ENCODE measurements around the gene MTM1. TPM values are rescaled to one million over a fixed set of nuclear protein-coding genes. Genes with fewer than 3 reads are reported as not detected.

The MTM1 gene
- total and polyA plus RNA-seq, 2 donors (not counting 1 experiment from before 2014, with no cell fraction given) = 8.7 to 29.8 TPM

DNA sequence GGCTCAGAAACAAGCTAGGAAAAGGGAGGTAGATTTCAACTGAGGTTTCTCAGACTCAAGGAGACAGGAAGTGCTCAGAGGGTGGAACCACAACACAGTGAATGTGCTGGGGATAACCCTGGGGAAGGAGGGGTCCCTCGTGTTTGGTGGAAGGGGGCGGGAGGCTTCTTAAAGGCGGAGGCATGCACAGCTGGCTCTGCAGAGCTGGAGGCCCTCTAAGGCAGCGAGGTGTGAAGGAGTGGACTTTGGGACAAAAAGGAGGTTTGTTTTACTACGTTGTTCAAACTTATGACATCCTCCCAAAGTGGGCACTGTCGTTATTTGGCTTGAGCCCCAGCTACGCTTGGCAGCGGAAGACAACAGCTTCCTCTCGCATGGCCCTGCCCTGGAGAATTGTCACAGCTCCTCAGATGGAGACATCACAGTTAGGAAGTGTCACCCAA, 21.7 kb upstream of the MTM1 start:
- H3K4me1 ChIP-seq (ENCODE audit: control insufficient read depth in 2 of 2, insufficient read depth in 2 of 2, low read length in 2 of 2) = peaks cover 26 to 49% of the 10 kb centered on the region in 2 donors
- DNase-seq = peak; percentile 18
- H3K4me1 Mint-ChIP-seq = peaks cover 36% of the 10 kb centered on the region
- H3K27ac ChIP-seq (ENCODE audit: low read length in 2 of 2) = peak overlapping the region in 1 of 2 donors; percentile 6
- ATAC-seq (ENCODE audit: low read depth) = no peak
- peak overlapping the region; percentile 77 for H3K4me2 ChIP-seq (replicated peaks; ENCODE audit: low read depth, low read length, poor library complexity, severe bottlenecking)
- H3K27me3 ChIP-seq (replicated peaks in 1 of 4; ENCODE audit: control extremely low read depth in 1 of 4, control insufficient read depth in 3 of 4, insufficient read depth in 4 of 4, low read length in 3 of 4) = no peaks in the 10 kb centered on the region
- no peak overlapping the region for H3K9ac ChIP-seq (ENCODE audit: low read length)
- H4K20me1 ChIP-seq (ENCODE audit: control insufficient read depth, insufficient read depth, low read length, poor library complexity, severe bottlenecking) = no peaks in the 10 kb centered on the region
- peak overlapping the region; percentile 83 for H2AFZ ChIP-seq (ENCODE audit: insufficient read depth, low read depth, low read length, poor library complexity, severe bottlenecking)
- no peaks in the 10 kb centered on the region for H3K36me3 ChIP-seq (replicated peaks in 1 of 2; ENCODE audit: control extremely low read depth in 1 of 2, control insufficient read depth in 1 of 2, extremely low read depth in 1 of 2, insufficient read depth in 2 of 2, low read length in 1 of 2)
- H3K9me3 ChIP-seq (ENCODE audit: control extremely low read depth in 1 of 3, control insufficient read depth in 2 of 3, insufficient read depth in 1 of 3, low read length in 2 of 3) = no peaks in the 10 kb centered on the region
- ChIA-PET POLR2A (interaction anchor here (2.7 kb wide), 1 partner anchor 22 kb away, joined by 9 read pairs; the partner anchor contains the start of gene MTM1), CTCF (no interaction called here)
- peak overlapping the region; percentile 87 for H3K4me3 Mint-ChIP-seq
- H3K27ac Mint-ChIP-seq = peak overlapping the region; percentile 63
- H3K27me3 Mint-ChIP-seq = no peaks in the 10 kb centered on the region
- H3K4me3 ChIP-seq (ENCODE audit: control extremely low read depth in 1 of 5, extremely low read depth in 1 of 5, insufficient read depth in 1 of 5, low read depth in 2 of 5, low read length in 4 of 5) = no peak overlapping the region
- H3K79me2 ChIP-seq (ENCODE audit: control insufficient read depth, insufficient read depth, low read length) = no peaks in the 10 kb centered on the region
- WGBS (ENCODE audit: insufficient coverage) = 0% methylated on average over 2 of the region's 9 CpGs
- intact Hi-C loops (cut with micrococcal nuclease) = loop anchor here (2.0 kb wide), 1 partner anchor 22 kb away; the partner anchor contains the start of gene MTM1
- TF ChIP-seq, protein P1, sequence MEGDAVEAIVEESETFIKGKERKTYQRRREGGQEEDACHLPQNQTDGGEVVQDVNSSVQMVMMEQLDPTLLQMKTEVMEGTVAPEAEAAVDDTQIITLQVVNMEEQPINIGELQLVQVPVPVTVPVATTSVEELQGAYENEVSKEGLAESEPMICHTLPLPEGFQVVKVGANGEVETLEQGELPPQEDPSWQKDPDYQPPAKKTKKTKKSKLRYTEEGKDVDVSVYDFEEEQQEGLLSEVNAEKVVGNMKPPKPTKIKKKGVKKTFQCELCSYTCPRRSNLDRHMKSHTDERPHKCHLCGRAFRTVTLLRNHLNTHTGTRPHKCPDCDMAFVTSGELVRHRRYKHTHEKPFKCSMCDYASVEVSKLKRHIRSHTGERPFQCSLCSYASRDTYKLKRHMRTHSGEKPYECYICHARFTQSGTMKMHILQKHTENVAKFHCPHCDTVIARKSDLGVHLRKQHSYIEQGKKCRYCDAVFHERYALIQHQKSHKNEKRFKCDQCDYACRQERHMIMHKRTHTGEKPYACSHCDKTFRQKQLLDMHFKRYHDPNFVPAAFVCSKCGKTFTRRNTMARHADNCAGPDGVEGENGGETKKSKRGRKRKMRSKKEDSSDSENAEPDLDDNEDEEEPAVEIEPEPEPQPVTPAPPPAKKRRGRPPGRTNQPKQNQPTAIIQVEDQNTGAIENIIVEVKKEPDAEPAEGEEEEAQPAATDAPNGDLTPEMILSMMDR (IDR thresholded peaks at IDR 0.05) = no peak
- no peak for TF ChIP-seq EZH2 (IDR thresholded peaks at IDR 0.05; ENCODE audit: borderline replicate concordance, insufficient read depth, low read depth, low read length, poor library complexity, severe bottlenecking)
- H3K9me3 Mint-ChIP-seq (ENCODE audit: insufficient read depth) = no peaks in the 10 kb centered on the region

DNA sequence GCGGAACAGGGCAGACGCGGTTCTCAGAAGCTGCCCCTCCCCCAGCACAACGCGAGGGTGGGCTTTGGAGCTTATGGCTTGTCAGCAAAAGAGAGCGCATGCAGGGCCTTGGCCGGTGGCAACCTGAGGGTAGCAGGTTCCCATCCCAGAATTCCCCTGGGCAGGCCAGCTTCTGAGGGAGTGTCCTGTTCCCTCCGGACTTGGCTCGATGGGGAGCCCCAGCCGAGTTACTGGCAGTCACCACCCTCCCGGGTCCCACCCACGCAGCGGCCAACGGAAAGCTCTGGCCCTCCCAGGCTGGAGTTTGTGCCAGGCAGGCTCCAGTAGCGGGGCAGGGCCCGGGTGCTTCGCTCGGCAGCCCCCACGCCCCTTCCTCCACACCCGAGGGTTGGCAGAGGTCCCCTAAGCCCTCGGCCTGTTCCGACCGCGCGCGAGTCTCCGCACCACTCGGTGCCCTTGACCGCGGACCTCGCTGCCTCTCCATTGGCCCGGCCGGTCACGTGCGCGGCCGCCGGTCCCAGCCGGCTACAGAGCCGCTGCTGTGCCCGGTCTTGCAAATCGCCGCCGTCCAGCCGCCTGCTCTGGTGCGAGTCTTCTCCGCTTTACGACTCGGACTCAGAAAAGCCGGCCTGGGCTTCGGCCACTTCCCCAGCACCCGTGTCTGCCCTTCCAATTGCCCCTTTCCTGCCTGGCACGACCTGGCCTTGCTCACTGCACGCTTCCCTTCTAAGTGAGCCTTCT, 20.9 kb upstream of the MTM1 start:
- TF ChIP-seq EZH2 (IDR thresholded peaks at IDR 0.05; ENCODE audit: borderline replicate concordance, insufficient read depth, low read depth, low read length, poor library complexity, severe bottlenecking) = no peak
- TF ChIP-seq, protein P1 (IDR thresholded peaks at IDR 0.05) = no peak
- peak; percentile 39 for DNase-seq
- H3K4me3 ChIP-seq (ENCODE audit: control extremely low read depth in 1 of 5, extremely low read depth in 1 of 5, insufficient read depth in 1 of 5, low read depth in 2 of 5, low read length in 4 of 5) = peak overlapping the region in 4 of 5 experiments; percentile 46 to 61 (median 48)
- ATAC-seq (ENCODE audit: low read depth) = peak; percentile 78
- no peak overlapping the region for H3K27ac ChIP-seq (ENCODE audit: low read length in 2 of 2)
- H3K36me3 ChIP-seq (replicated peaks in 1 of 2; ENCODE audit: control extremely low read depth in 1 of 2, control insufficient read depth in 1 of 2, extremely low read depth in 1 of 2, insufficient read depth in 2 of 2, low read length in 1 of 2) = no peaks in the 10 kb centered on the region
- H3K27me3 Mint-ChIP-seq = no peaks in the 10 kb centered on the region
- no peaks in the 10 kb centered on the region for H3K79me2 ChIP-seq (ENCODE audit: control insufficient read depth, insufficient read depth, low read length)
- H3K9ac ChIP-seq (ENCODE audit: low read length) = peak overlapping the region; percentile 63
- no peaks in the 10 kb centered on the region for H4K20me1 ChIP-seq (ENCODE audit: control insufficient read depth, insufficient read depth, low read length, poor library complexity, severe bottlenecking)
- POLR2A ChIA-PET = interaction anchor here (2.7 kb wide), 1 partner anchor 21 kb away, joined by 9 read pairs; the partner anchor contains the start of gene MTM1
- H3K9me3 Mint-ChIP-seq (ENCODE audit: insufficient read depth) = no peaks in the 10 kb centered on the region
- H3K27me3 ChIP-seq (replicated peaks in 1 of 4; ENCODE audit: control extremely low read depth in 1 of 4, control insufficient read depth in 3 of 4, insufficient read depth in 4 of 4, low read length in 3 of 4) = no peaks in the 10 kb centered on the region
- intact Hi-C loops (cut with micrococcal nuclease) = loop anchor here (2.0 kb wide), 1 partner anchor 21 kb away; the partner anchor contains the start of gene MTM1
- peaks cover 23 to 41% of the 10 kb centered on the region in 2 donors for H3K4me1 ChIP-seq (ENCODE audit: control insufficient read depth in 2 of 2, insufficient read depth in 2 of 2, low read length in 2 of 2)
- peak overlapping the region; percentile 77 for H3K4me2 ChIP-seq (replicated peaks; ENCODE audit: low read depth, low read length, poor library complexity, severe bottlenecking)
- 2% methylated on average over 40 of the region's 54 CpGs for WGBS (ENCODE audit: insufficient coverage)
- peak overlapping the region; percentile 83 for H2AFZ ChIP-seq (ENCODE audit: insufficient read depth, low read depth, low read length, poor library complexity, severe bottlenecking)
- peak overlapping the region; percentile 81 for H3K27ac Mint-ChIP-seq
- peaks cover 32% of the 10 kb centered on the region for H3K4me1 Mint-ChIP-seq
- CTCF ChIA-PET = no interaction called here
- H3K4me3 Mint-ChIP-seq = peak overlapping the region; percentile 87
- no peaks in the 10 kb centered on the region for H3K9me3 ChIP-seq (ENCODE audit: control extremely low read depth in 1 of 3, control insufficient read depth in 2 of 3, insufficient read depth in 1 of 3, low read length in 2 of 3)

Measured in B cell (primary cell).